Measurements from ENCODE around the gene GCSAML. TPM values are rescaled to one million over a fixed set of nuclear protein-coding genes. Genes with fewer than 3 reads are reported as not detected.
A peak's percentile ranks its signal among the peaks of the same experiment; 100 is the strongest.

Gene GCSAML
- total RNA-seq, 1 donor from 2014 or later, result 0.19 TPM

DNA sequence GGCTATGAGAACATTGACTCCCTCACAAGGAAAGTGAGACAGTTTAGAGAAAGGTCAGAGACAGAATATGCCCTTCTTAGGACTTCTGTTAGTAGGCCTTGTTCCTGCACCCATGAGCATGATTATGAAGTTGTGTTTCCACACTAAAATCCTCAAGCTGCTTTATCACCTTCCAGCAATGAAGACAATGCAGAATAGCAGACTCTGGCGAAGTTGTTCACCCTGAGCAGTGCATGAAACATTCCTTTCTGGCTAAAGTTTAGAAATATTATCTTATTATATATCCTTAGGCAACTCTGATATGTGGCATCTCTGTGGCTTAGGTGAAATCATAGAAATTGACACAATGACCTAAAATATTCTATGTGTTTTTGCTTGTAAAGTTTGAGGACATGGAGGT, 25.3 kb downstream of the GCSAML start:
- no peak overlapping the region for H3K4me3 ChIP-seq
- H3K9me3 ChIP-seq (replicated peaks), result peaks cover 15% of the 10 kb centered on the region
- H3K36me3 ChIP-seq, result no peaks in the 10 kb centered on the region
- intact Hi-C loops (cut with micrococcal nuclease), result no loop called here
- no peaks in the 10 kb centered on the region for H3K27me3 ChIP-seq (ENCODE audit: low read depth)
- no peaks in the 10 kb centered on the region for H3K4me1 ChIP-seq
- TF ChIP-seq, protein P1, sequence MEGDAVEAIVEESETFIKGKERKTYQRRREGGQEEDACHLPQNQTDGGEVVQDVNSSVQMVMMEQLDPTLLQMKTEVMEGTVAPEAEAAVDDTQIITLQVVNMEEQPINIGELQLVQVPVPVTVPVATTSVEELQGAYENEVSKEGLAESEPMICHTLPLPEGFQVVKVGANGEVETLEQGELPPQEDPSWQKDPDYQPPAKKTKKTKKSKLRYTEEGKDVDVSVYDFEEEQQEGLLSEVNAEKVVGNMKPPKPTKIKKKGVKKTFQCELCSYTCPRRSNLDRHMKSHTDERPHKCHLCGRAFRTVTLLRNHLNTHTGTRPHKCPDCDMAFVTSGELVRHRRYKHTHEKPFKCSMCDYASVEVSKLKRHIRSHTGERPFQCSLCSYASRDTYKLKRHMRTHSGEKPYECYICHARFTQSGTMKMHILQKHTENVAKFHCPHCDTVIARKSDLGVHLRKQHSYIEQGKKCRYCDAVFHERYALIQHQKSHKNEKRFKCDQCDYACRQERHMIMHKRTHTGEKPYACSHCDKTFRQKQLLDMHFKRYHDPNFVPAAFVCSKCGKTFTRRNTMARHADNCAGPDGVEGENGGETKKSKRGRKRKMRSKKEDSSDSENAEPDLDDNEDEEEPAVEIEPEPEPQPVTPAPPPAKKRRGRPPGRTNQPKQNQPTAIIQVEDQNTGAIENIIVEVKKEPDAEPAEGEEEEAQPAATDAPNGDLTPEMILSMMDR (IDR thresholded peaks at IDR 0.05; ENCODE audit: borderline replicate concordance), result no peak
- no peak overlapping the region for H3K27ac ChIP-seq (replicated peaks)
- no peak for DNase-seq

DNA sequence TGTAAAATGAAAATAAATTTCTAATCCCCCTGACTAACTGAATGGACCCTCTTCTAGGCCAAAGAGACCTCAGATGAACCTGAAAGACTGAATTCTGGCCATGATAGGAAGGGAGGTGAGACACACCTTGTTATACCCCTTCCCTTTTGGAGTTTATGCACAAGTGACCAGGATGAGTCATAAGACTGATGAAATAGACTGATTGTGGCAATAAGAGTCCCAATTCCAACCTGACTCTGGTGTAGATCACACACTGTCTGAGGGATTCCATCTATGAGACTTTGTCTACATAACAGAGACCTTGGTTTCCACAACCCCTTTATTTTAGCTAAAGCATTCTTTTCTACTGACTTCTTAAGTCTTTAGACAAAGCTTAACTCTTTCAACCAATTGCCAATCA, 25.7 kb downstream of the GCSAML start:
- Histone ChIP-seq H3K27me3 (ENCODE audit: low read depth) (no peaks in the 10 kb centered on the region), H3K4me3 (no peak overlapping the region), H3K4me1 (no peaks in the 10 kb centered on the region), H3K36me3 (no peaks in the 10 kb centered on the region), H3K27ac (replicated peaks) (no peak overlapping the region), H3K9me3 (replicated peaks) (peaks cover 11% of the 10 kb centered on the region)
- intact Hi-C loops (cut with micrococcal nuclease), result no loop called here
- TF ChIP-seq, protein P1 (IDR thresholded peaks at IDR 0.05; ENCODE audit: borderline replicate concordance), result no peak
- DNase-seq, result no peak

DNA sequence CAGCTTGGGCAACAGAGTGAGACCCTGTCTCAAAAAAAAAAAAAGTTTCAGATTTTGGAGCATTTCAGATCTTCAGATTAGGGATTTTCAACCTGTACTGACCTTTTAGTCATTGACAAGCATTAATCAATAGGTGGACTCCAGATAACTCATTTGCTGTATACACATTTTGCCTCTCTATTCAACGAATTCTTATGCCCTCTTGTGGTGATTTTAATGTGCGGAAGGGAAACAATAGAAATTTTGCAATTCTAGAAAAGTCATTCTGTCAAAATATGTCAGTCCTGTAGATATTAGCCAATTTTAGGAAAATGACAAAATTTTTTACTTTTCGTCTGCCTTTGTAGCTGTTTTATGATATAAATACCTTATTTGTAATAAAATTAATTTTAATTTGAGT, 27.6 kb downstream of the GCSAML start:
- intact Hi-C loops (cut with micrococcal nuclease), result no loop called here
- DNase-seq, result no peak
- TF ChIP-seq, protein P1 (IDR thresholded peaks at IDR 0.05; ENCODE audit: borderline replicate concordance), result peak; percentile 11
- Histone ChIP-seq H3K36me3 (no peaks in the 10 kb centered on the region), H3K27ac (replicated peaks) (no peak overlapping the region), H3K4me1 (no peaks in the 10 kb centered on the region), H3K27me3 (ENCODE audit: low read depth) (no peaks in the 10 kb centered on the region), H3K9me3 (replicated peaks) (no peaks in the 10 kb centered on the region), H3K4me3 (no peak overlapping the region)

DNA sequence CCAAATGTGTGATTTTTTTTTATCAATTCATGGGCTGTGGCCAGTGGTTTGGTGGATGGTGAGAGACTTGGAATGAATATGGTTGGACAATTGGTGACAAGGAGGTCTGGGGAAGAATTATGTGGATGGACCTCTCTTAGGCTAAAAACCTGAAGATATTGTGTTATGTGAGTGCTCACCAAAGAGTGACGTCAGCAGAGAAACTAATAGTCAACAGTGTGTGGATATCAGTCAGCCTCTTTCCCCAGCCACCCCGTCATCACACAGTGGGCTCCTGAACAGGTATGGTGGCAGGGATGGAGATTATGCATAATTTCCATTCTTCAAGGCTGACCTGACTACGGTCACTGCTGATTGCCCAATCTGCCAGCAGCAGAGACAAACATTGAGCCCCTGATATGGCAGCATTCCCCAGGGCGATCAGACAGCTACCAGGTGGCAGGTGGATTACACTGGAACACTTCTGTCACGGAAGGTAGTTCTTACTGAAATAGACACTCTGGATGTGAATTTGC, 30.1 kb downstream of the GCSAML start:
- no peak for DNase-seq
- Histone ChIP-seq H3K4me3 (no peak overlapping the region), H3K27ac (replicated peaks) (no peak overlapping the region), H3K4me1 (no peaks in the 10 kb centered on the region), H3K27me3 (ENCODE audit: low read depth) (no peaks in the 10 kb centered on the region), H3K36me3 (no peaks in the 10 kb centered on the region), H3K9me3 (replicated peaks) (no peaks in the 10 kb centered on the region)
- TF ChIP-seq, protein P1 (IDR thresholded peaks at IDR 0.05; ENCODE audit: borderline replicate concordance), result no peak
- intact Hi-C loops (cut with micrococcal nuclease), result no loop called here

DNA sequence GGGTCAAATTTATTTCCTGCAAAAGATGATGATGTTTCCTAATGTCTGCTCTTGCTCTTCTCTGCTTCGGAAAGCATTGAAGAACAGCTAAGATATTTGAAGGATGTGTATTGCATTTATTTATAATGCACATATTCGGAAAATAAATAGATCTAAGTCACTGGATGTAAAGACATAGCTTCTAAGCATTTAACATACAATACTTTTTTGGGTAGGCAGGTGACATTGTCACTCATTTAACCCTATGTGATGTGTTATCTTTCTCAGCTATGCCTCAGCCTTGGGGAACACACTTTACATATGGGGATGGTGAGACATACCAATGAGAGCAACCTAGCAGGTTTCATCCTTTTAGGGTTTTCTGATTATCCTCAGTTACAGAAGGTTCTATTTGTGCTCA, 39.1 kb downstream of the GCSAML start, which contains the start of gene OR2G2:
Gene OR2G2 (plus strand): TSS at position 301 of the 400 bp plus-strand sequence. CDS start 0 bp downstream, at position 301.
- H3K36me3 ChIP-seq, result no peaks in the 10 kb centered on the region
- intact Hi-C loops (cut with micrococcal nuclease), result no loop called here
- no peaks in the 10 kb centered on the region for H3K4me1 ChIP-seq
- peaks cover 26% of the 10 kb centered on the region for H3K9me3 ChIP-seq (replicated peaks)
- no peak within 1 kb of the TSS for H3K4me3 ChIP-seq
- H3K27ac ChIP-seq (replicated peaks), result no peak within 1 kb of the TSS
- TF ChIP-seq, protein P1 (IDR thresholded peaks at IDR 0.05; ENCODE audit: borderline replicate concordance), result no peak
- H3K27me3 ChIP-seq (ENCODE audit: low read depth), result no peaks in the 10 kb centered on the region
- no peak for DNase-seq
